ENCODE results near the gene ADGRG1.

GRCh38 chr16:57616876-57617275 lies 11.6 kb upstream of the ADGRG1 start:
- TF ChIP-seq ELK4 (IDR thresholded peaks at IDR 0.05; ENCODE audit: borderline replicate concordance, low read depth, low read length) (no peak), REST (tag by site-specific recombination; IDR thresholded peaks at IDR 0.05) (no peak), ZNF501 (tag by site-specific recombination; IDR thresholded peaks at IDR 0.05) (no peak), ZNF121 (tag by site-specific recombination; IDR thresholded peaks at IDR 0.05) (no peak), TCF7L2 (IDR thresholded peaks at IDR 0.05; ENCODE audit: borderline replicate concordance, low read depth, low read length) (no peak), ZNF239 (tag by site-specific recombination; IDR thresholded peaks at IDR 0.05) (no peak), PBX3 (CRISPR knock-in tag; IDR thresholded peaks at IDR 0.05) (no peak), ZNF184 (tag by site-specific recombination; IDR thresholded peaks at IDR 0.05) (no peak)
